Measurements from ENCODE around the gene POLR2E.

The POLR2E gene

DNA sequence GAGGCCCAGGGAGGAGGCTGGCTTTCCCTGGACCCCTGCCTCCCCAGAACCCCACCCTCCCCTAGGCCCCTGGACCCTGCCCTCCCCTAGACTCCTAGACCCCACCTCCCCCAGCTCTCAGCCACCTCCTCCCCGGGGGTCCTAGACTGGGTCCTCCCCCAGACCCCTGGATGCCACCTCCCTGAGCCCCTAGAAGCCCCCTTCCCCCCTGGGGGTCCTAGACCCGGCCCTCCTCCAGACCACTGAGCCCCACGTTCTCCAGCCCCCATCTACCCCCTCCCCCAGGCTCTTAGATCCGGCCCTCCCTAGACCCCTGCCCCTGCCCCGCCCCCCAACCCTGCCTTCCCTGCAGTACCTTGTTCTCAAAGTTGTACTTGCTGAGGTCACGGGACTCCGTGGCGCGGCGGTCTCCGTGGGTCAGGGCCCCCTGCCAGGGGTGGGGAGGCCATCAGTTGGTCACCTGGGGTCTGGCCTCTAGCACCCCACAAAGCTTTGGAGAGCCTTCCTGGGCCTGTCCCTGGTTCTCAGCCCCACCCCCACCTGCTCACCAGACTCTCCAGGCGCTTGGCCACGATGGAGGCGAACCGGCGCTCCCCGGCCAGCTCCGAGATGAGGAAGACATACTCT is 16.6 kb upstream of the POLR2E start:
- DNase-seq (ENCODE audit: low read depth in 2 of 2) = no peak

DNA sequence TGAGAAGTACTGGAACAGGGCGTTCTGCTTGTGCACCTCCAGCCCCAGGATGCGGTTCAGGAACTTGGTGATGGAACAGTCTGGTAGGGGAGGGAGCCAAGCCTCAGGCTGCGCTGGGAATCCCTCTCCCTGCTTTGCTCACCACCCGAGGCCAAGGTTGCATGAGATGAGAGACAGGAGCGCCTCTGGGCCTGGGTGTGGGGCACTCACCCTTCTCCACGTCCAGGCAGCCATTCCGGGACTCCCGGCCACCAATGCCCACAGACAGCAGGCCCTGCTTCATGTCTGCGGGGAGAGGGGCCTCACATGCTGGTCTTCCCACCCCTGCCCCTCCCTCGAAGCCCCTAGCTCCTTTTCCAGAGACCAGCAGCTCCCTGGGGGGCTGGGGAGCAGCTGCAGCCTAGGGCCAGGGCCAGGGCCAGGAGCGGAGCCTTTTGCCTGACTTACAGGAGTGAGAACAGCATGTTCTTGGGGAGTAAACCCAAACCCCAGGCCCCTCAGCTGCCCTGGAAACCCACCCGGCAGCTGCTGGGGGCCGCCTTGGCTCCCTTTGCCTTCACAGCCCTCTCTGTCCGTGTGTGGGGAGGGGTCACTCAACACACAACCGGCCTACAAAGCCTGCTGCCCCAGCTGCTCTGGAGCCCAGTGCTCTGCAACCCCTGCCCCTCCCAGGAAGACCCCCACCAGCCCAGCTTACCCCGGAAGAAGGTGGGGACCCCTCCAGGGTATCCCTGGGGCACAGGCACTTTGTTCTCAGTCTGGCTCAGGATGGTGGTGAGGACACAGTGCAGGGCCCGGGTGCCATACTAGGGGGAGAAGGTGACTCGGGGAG is 15.8 kb upstream of the POLR2E start:
- DNase-seq (ENCODE audit: low read depth in 2 of 2) = no peak

GRCh38 chr19:1109697-1110671 is 14.8 kb upstream of the POLR2E start:
- DNase-seq (ENCODE audit: low read depth in 2 of 2) = no peak

DNA sequence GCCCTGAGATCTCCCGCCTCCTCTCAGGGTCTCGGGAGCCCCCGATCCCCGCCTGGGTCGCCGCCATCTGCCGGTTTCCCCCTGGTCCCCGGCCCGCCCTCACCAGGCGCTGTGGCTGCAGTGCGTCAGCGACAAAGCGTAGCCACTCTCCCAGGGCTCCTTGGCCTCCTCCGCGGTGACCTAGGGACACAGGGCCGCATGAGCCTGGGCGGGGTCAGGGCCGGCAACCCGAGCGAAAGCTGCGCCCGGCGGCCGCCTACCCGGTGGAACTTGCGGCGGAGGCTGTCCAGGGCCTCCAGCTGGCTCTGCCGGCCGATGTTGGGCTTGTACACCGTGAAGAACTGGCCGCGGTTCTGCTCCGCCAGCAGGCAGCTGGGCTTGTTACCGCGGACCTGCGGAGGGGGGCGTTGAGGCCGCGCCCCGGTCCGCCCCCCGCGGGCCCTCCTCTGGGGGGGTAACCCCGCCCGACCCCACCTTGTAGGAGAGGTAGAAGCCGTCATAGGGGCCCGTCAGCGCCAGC is 13.9 kb upstream of the POLR2E start:
- DNase-seq (ENCODE audit: low read depth in 2 of 2) = no peak

DNA sequence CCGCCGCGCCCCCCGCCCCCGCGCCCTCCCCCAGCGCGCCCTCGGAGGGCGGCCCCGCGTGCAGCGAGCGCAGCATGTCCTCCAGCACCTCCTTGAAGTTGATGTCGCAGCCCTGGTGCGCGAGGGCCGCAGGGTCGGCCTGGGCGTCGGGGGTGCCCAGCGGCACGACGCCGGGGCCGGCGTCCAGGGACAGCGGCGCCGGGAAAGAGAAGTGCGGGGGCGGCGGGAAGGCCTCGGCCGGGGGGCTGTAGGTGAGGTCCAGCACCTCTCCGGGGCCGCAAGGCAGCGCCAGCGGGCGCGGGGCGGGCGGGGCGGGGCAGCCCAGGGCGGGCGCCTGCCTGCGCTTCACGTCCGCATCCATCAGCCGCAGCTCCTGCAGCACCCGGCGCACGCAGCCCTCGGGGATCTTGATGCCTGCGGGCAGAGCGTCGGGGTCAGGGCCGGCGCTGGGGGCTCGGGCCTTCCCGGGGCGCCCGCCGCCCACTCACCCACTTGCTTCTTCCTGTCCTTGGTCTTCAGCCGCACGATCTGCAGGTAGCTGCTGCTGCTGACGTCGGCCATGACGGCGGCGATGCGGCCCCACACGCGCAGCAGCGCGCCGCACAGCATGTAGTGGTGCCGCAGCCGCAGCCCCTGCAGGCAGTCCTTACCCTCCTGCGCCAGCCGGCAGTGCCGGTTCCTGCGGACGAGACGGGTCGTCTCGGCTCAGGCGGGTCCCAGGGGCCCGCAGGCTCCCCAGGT is 13.3 kb upstream of the POLR2E start:
- no peak for DNase-seq (ENCODE audit: low read depth in 2 of 2)

- DNase-seq (ENCODE audit: low read depth in 2 of 2) = no peak
These were observed 12.6 kb upstream of the POLR2E start for GRCh38 chr19:1107661-1108261.

GRCh38 chr19:1106841-1107660 is 11.9 kb upstream of the POLR2E start:
- no peak for DNase-seq (ENCODE audit: low read depth in 2 of 2)

DNA sequence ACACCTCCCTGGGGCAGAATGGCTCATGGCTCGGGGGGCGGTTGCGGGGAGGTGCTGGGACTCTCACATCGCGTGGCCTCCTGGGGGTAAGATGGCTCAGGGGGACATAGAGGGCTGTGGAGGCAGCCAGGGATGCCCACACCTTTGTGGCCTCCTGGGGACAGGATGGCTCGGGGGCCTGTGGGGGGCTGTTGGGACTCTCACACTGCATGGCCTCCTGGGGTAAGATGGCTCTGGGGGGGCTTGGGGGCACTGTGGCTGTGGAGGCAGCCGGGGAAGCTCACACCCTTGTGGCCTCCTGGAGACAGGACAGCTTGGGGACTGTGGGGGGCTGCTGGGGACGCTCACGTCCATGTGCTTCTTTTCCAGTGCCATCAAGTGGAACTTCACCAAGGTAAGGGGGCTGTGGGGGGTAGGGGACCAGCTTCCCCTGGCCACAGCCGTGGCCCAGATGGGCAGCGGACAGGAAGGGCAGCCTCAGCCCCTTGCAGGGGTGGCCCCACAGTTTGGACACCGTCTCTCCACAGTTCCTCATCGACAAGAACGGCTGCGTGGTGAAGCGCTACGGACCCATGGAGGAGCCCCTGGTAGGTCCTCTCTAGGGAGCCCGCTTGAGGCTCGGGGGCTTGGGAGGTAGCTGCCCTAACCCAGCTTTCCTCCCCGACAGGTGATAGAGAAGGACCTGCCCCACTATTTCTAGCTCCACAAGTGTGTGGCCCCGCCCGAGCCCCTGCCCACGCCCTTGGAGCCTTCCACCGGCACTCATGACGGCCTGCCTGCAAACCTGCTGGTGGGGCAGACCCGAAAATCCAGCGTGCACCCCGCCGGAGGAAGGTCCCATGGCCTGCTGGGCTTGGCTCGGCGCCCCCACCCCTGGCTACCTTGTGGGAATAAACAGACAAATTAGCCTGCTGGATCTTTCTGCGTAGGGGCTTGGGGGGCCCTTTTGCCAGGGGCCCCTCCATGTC is 11.0 kb upstream of the POLR2E start:
- DNase-seq (ENCODE audit: low read depth in 2 of 2) = no peak

- no peak for DNase-seq (ENCODE audit: low read depth in 2 of 2)
These were observed 10.1 kb upstream of the POLR2E start for GRCh38 chr19:1105008-1105872.

DNA sequence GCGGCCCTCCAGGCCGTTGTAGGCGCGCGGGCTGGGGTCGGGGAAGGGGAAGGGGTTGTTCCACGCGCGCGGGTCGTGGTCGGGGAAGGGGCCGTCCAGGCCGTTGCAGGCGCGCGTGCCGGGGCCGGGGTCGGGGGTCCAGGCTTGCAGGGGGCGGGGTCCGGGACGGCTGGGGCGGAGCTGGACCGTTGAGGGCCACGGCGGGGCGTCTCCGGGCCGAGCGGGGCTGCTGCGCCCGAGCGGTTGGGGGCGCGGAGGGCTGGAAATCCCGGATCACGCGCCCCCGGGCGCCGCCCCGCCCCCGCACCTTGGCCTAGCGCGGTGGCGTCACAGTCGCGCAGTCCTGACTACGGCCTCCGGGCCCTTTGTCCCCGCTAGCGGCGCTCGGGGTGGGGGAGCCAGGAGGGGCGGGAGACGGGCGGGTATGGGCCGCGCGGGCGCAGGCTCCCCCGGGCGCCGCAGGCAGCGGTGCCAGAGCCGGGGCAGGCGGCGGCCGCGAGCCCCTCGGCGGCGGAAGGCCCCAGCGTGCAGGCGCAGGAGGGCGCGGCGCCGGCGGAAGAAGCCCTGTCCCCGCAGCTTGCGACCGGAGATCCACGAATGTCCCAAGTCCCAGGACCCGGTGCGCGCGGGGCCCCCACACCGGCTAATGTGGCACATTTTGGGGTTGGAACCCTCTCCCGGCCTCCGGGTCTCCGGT is 9.3 kb upstream of the POLR2E start:
- peak in 1 of 2 donors; percentile 75 for DNase-seq (ENCODE audit: low read depth in 2 of 2)

DNA sequence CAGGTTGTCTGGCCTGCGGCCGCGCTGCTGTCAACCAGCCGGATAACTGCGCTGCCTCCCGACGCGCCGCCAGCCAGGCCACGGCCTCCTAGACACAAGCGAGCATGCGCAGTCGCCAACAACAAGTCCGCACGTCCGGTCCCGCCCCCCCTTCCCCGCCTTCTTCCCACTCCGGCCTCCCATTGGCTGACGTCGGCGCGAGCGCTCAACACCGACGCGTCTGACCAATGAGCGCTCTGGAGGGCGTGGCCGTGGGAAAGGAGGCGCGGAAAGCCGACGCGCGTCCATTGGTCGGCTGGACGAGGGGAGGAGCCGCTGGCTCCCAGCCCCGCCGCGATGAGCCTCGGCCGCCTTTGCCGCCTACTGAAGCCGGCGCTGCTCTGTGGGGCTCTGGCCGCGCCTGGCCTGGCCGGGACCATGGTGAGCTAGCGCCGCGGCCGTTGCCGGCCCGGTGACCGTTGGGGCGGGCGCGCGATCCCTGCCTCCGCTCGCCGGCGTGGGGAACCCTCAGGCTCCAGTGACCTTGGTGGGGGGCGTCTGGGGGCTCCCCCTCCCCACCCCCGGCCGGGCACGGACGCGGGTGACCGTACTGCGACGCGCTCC is 8.6 kb upstream of the POLR2E start, which contains the start of gene GPX4:
Gene GPX4 (plus strand): TSS at position 287 of the 603 bp plus-strand sequence. CDS start 50 bp downstream, at position 337.
- peak; percentile 96 to 98 for DNase-seq (ENCODE audit: low read depth in 2 of 2)

- no peak for DNase-seq (ENCODE audit: low read depth in 2 of 2)
These were observed 8.0 kb upstream of the POLR2E start for GRCh38 chr19:1103132-1103707.

- peak in 1 of 2 donors; percentile 59 for DNase-seq (ENCODE audit: low read depth in 2 of 2)
These were observed 7.4 kb upstream of the POLR2E start for GRCh38 chr19:1102407-1103131.

- DNase-seq (ENCODE audit: low read depth in 2 of 2) = no peak
These were observed 6.1 kb upstream of the POLR2E start for GRCh38 chr19:1101337-1101698.
